Progenitor cell of endocrine pancreas (in vitro differentiated cells): Measurements from ENCODE around the gene MED12L. TPM values are rescaled to one million over a fixed set of nuclear protein-coding genes. Genes with fewer than 3 reads are reported as not detected.

Experiments
- DNase-seq: peaks from one replicate; pipeline ENCODE4 v3.0.0; 2021; ENCODE audit warnings: low spot score; ENCODE audit not compliant: unreplicated experiment
- H3K27ac Mint-ChIP-seq: 2 replicates; pipeline ENCODE4 v1.8.0; 2021; ENCODE audit warnings: mild to moderate bottlenecking, moderate library complexity, mixed read lengths
- H3K27me3 Mint-ChIP-seq: 2 replicates; pipeline ENCODE4 v1.8.0; 2021; ENCODE audit warnings: mixed read lengths
- H3K36me3 Mint-ChIP-seq: 2 replicates; pipeline ENCODE4 v1.8.0; 2022; ENCODE audit warnings: mixed read lengths; ENCODE audit not compliant: insufficient read depth
- H3K4me1 Mint-ChIP-seq: 2 replicates; pipeline ENCODE4 v1.8.0; 2021; ENCODE audit warnings: low read depth, mixed read lengths
- H3K4me3 Mint-ChIP-seq: 2 replicates; pipeline ENCODE4 v1.8.0; 2021; ENCODE audit warnings: low read depth, mild to moderate bottlenecking, moderate library complexity, mixed read lengths
- H3K9me3 Mint-ChIP-seq: 2 replicates; pipeline ENCODE4 v1.8.0; 2021; ENCODE audit warnings: low read depth, mixed read lengths
- total RNA-seq: library from RNA; stranded (reverse); gene quantifications from 2 replicates; pipeline ENCODE4 v1.2.1, GENCODE V29; 2021
- TF ChIP-seq, protein P1 (sequence below): fragments of 200-600 bp; sonication (generic); IDR thresholded peaks from one replicate; pipeline ENCODE4 v1.5.0; 2021; ENCODE audit warnings: antibody characterized with exemption, mild to moderate bottlenecking; ENCODE audit not compliant: unreplicated experiment

Gene MED12L
- total RNA-seq, 1 donor from 2014 or later, result 8.9 TPM

DNA sequence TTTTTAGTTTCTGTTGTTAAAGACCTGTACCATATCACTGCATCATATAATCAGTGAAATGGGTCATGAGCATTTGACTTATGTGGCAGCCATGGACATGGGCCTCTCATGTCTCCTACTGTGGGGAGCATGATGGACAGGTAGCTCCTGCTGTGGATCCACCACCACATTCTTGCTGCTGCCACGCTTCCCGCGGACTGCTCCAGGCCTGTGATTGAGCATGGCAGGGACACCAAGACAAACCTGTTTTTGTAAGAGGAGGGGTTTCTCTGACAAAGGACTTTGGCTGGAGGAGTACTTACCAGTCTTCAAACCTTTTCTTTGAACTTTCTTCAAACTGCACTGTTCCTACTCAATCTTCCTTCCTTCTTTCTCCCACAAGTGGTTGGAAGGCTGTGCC lies 210.8 kb downstream of the MED12L start:
- Mint-ChIP-seq H3K27ac (no peak overlapping the region), H3K9me3 (no peaks in the 10 kb centered on the region), H3K4me1 (peaks cover 6% of the 10 kb centered on the region), H3K27me3 (no peaks in the 10 kb centered on the region), H3K36me3 (no peaks in the 10 kb centered on the region), H3K4me3 (no peak overlapping the region)
- DNase-seq, result no peak
- TF ChIP-seq, protein P1, sequence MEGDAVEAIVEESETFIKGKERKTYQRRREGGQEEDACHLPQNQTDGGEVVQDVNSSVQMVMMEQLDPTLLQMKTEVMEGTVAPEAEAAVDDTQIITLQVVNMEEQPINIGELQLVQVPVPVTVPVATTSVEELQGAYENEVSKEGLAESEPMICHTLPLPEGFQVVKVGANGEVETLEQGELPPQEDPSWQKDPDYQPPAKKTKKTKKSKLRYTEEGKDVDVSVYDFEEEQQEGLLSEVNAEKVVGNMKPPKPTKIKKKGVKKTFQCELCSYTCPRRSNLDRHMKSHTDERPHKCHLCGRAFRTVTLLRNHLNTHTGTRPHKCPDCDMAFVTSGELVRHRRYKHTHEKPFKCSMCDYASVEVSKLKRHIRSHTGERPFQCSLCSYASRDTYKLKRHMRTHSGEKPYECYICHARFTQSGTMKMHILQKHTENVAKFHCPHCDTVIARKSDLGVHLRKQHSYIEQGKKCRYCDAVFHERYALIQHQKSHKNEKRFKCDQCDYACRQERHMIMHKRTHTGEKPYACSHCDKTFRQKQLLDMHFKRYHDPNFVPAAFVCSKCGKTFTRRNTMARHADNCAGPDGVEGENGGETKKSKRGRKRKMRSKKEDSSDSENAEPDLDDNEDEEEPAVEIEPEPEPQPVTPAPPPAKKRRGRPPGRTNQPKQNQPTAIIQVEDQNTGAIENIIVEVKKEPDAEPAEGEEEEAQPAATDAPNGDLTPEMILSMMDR, result no peak

GRCh38 chr3:151297429-151297828 lies 212.0 kb downstream of the MED12L start:
- Mint-ChIP-seq H3K36me3 (no peaks in the 10 kb centered on the region), H3K9me3 (no peaks in the 10 kb centered on the region), H3K27ac (no peak overlapping the region)

DNA sequence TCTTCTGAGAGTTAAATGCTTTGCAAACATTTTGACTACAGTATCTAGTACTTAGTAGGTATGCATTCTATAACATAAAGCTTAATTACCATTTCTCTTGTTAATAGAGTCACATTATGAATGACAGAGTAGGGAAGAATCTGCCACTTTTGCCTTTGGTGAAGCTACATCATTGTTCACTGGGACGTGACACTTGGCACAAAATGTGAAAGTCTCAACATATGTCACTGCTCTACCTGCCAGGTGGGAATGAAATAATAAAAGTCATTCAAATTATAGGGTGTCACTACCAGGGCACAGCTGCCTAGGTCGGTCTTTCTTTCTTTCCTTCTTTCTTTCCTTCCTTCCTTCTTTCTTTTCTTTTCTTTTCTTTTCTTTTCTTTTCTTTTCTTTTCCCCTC lies 213.5 kb downstream of the MED12L start:
- Mint-ChIP-seq H3K36me3 (no peaks in the 10 kb centered on the region), H3K4me1 (peaks cover 9% of the 10 kb centered on the region), H3K27me3 (no peaks in the 10 kb centered on the region), H3K9me3 (no peaks in the 10 kb centered on the region), H3K27ac (no peak overlapping the region), H3K4me3 (no peak overlapping the region)
- TF ChIP-seq, protein P1, result no peak
- no peak for DNase-seq

More at GRCh38 chr3:151297429-151297828, 212.0 kb downstream of the MED12L start:
- DNase-seq, result no peak
- H3K4me3 Mint-ChIP-seq, result no peak overlapping the region
- peaks cover 6% of the 10 kb centered on the region for H3K4me1 Mint-ChIP-seq
- TF ChIP-seq, protein P1, result no peak
- no peaks in the 10 kb centered on the region for H3K27me3 Mint-ChIP-seq

- Mint-ChIP-seq H3K27ac (no peak overlapping the region), H3K4me3 (no peak overlapping the region), H3K9me3 (no peaks in the 10 kb centered on the region), H3K4me1 (peaks cover 9% of the 10 kb centered on the region), H3K36me3 (no peaks in the 10 kb centered on the region), H3K27me3 (no peaks in the 10 kb centered on the region)
- TF ChIP-seq, protein P1, result no peak
- no peak for DNase-seq
Measured at GRCh38 chr3:151300539-151300938, 215.1 kb downstream of the MED12L start.

DNA sequence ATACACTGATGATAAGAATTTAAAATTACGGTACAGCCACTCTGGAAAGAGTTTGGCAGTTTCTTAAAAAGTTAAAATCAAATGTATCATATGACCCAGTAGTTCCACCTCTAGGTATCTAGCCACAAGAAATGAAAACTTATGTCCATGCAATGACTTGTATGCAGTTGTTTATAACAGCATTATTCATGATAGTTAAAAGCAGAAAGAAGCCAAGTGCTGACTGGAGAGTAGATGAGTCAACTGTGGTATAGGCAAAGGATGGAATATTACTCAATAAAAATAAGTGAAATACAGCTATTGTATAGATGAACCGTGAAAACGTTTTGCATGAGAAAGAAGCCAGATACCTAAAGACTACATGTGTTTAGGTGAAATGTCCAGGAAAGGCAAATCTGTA lies 216.3 kb downstream of the MED12L start:
- no peaks in the 10 kb centered on the region for H3K27me3 Mint-ChIP-seq
- peaks cover 9% of the 10 kb centered on the region for H3K4me1 Mint-ChIP-seq
- H3K36me3 Mint-ChIP-seq, result no peaks in the 10 kb centered on the region
- TF ChIP-seq, protein P1, result no peak
- no peak overlapping the region for H3K27ac Mint-ChIP-seq
- no peaks in the 10 kb centered on the region for H3K9me3 Mint-ChIP-seq
- DNase-seq, result no peak
- no peak overlapping the region for H3K4me3 Mint-ChIP-seq
